ENCODE data around the gene PMEPA1.
"Not testable (repeated sequence)": the region's sequence is repeated elsewhere in the genome, so short reads cannot be mapped to it uniquely, and the experiment has no call there.

Gene PMEPA1

DNA sequence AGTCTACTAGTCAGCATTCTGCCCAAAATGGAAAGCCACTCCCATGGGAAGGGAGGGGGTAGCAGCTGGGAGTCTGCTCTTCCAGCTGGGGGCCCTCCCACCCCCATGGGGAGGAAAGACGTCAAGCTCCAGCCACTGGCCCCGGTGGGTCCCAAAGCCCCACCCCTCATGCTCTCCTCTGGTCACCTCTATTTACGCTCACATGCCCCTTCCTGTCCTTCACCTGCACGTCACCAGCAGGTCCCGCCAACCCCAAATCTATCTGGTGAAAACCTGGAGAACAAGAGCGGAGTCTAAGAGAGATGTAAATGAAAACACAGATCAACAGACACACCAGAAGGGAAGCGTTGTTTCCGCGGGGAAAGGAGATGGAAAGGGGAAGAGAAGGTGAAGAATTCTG lies 59.5 kb downstream of the PMEPA1 start:
- no peak for DNase-seq (ENCODE audit: low read depth)

DNA sequence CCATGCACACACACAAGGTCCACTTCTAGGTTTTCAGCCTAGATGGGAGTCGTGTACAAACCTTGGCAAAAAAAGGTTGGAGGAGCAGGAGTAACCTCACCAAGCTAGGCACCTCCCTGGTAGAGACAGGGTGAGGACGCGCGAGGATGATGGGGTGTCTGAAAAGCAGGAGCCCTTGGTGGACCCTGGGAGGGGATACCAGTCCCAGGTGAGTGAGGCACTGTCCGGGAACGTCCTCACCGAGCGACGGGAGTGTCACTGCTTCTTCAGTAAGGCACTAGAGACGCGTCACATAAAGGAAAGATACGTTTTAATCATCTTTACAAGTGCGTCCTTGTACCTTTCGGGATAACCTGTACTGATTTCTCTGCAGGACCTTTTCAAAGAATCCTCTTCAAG lies 60.2 kb downstream of the PMEPA1 start:
- no peak for DNase-seq (ENCODE audit: low read depth)

DNA sequence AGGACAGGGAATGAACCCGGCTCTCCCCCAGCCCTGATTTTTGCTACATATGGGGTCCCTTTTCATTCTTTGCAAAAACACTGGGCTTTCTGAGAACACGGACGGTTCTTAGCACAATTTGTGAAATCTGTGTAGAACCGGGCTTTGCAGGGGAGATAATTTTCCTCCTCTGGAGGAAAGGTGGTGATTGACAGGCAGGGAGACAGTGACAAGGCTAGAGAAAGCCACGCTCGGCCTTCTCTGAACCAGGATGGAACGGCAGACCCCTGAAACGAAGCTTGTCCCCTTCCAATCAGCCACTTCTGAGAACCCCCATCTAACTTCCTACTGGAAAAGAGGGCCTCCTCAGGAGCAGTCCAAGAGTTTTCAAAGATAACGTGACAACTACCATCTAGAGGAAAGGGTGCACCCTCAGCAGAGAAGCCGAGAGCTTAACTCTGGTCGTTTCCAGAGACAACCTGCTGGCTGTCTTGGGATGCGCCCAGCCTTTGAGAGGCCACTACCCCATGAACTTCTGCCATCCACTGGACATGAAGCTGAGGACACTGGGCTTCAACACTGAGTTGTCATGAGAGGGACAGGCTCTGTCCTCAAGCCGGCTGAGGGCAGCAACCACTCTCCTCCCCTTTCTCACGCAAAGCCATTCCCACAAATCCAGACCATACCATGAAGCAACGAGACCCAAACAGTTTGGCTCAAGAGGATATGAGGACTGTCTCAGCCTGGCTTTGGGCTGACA lies 60.8 kb downstream of the PMEPA1 start:
- no peak for DNase-seq (ENCODE audit: low read depth)

- no peak for DNase-seq (ENCODE audit: low read depth)
Measured at GRCh38 chr20:57647933-57648785, 61.7 kb downstream of the PMEPA1 start.

- no peak for DNase-seq (ENCODE audit: low read depth)
Measured at GRCh38 chr20:57647006-57647932, 62.5 kb downstream of the PMEPA1 start.

GRCh38 chr20:57638895-57639236 lies 70.9 kb downstream of the PMEPA1 start:
- DNase-seq (ENCODE audit: low read depth): no peak

DNA sequence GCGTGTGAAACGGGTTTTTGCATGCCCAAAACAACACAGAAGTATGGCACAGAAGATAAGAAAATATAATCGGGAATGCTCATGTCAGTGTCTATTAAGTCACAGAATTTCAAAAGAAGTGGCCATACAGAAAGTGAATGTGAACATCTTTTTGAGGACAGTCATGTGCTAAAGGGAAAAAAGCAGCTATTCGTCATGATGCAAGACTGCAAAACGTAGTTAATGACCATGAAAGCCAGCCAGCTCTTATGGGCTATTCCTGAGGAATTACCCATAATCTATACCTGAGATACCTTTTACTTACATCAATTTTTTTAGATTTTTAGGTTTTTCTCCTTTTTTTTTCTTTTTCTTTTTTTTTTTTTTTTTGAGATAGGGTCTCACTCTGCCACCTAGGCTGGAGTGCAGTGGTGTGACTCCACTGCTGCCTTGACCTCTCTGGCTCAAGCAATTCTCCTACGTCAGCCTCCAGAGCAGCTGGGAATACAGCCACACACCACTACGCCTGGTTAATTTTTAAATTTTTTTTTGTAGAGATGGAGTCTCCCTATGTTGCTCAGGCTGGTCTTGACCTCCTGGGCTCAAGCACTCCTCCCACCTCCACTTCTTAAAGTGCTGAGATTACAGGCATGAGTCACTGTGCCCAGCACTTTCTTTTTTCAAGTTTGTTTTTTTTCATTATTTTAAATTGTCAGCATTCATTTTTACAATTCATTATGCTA lies 71.5 kb downstream of the PMEPA1 start:
- DNase-seq (ENCODE audit: low read depth): no peak

GRCh38 chr20:57633945-57634491 lies 75.8 kb downstream of the PMEPA1 start:
- DNase-seq (ENCODE audit: low read depth): no peak

DNA sequence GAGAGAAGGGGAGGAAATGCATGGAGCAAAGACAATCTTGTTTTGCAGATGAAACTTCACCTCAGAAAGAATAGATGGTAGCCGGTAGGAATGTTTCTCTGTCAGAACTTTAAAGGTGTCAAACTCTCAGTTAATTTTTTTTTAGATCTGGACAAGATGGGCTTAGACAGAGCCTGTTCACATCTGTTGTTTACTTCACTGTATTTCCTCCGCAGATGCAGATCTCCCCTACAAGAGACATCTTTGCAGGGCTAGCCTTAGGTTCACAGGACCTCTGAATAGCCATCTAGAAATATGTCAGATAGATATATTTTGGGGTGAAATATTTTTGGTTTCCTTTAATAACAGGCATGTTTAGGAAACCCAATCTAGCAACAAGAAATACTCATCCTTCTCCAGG lies 77.5 kb downstream of the PMEPA1 start:
- no peak for DNase-seq (ENCODE audit: low read depth)

- peak; percentile 33 for DNase-seq (ENCODE audit: low read depth)
Measured at GRCh38 chr20:57630061-57630460, 79.8 kb downstream of the PMEPA1 start.

DNA sequence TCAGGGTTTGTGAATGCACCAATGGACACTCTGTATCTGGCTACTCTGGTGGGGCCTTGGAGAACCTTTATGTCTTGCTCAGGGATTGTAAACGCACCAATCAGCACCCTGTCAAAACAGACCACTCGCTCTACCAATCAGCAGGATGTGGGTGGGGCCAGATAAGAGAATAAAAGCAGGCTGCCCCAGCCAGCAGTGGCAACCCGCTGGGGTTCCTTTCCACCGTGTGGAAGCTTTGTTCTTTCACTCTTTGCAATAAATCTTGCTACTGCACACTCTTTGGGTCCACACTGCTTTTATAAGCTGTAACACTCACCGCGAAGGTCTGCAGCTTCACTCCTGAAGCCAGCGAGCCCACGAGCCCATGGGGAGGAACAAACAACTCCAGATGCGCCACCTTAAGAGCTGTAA lies 80.3 kb downstream of the PMEPA1 start:
- peak; percentile 27 for DNase-seq (ENCODE audit: low read depth)

DNA sequence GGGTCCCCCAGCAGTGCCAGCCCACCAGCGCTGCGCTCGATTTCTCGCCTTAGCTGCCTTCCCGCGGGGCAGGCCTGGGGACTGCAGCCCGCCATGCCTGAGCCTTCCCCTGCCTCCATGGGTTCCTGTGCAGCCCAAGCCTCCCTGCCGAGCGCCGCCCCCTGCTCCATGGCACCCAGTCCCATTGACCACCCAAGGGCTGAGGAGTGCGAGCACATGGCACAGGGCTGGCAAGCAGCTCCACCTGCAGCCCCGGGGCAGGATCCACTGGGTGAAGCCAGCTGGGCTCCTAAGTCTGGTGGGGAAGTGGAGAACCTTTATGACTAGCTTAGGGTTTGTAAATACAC lies 80.9 kb downstream of the PMEPA1 start:
- DNase-seq (ENCODE audit: low read depth): not testable (repeated sequence)

DNA sequence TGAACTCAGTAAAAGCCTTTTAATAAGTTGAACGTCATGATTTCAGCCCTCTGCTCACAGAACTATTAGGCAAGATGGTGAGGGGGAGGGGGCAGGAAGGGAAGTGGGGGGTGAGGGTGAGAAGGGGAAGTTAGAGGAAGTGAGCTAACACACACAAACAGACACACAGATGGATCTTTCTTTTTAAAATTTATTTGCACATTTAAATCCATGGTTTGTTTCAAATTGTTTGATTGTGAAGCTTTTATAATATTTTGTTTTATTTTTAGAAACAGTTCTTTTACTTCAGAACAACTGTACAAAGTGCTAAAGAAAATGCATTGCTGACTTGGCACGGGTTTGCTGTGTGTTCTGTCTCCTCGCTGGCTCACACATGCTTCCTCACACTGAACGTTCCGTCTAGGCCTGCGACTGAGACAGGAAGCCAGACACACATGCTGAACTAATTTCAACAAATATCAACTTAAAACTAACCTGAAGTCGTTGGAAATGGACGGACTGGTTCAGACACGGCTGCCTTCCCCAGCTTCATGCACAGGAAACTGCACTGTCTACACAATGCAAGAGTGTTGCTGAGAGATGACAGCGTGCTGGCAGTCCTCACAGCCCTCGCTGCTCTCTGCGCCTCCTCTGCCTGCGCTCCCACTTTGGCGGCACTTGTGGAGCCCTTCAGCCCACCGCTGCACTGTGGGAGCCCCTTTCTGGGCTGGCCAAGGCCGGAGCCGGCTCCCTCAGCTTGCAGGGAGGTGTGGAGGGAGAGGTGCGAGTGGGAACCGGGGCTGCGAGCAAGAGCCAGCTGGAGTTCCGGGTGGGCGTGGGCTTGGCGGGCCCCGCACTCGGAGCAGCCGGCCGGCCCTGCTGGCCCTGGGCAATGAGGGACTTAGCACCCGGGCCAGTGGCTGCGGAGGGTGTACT lies 81.5 kb downstream of the PMEPA1 start:
- peak; percentile 27 for DNase-seq (ENCODE audit: low read depth)

- DNase-seq (ENCODE audit: low read depth): no peak
Measured at GRCh38 chr20:57627339-57627738, 82.5 kb downstream of the PMEPA1 start.

DNA sequence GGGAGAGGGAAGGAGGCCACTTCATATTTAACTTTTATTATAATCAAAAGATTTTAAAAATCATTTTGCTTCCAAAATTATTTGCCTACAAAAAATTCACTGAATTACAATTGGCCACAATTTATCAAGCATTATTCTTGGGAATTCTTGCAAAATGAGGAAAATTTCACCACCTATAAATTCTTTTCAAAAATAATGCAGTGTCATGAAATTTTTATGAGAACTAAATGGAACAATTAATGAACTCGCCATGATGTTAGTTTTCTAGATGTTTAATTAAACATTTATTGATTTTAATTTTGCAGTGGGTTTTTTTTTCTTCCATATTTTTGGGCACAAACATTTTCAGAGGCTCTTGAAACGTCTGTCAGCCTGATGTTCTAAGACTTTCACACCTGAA lies 83.8 kb downstream of the PMEPA1 start:
- DNase-seq (ENCODE audit: low read depth): no peak

DNA sequence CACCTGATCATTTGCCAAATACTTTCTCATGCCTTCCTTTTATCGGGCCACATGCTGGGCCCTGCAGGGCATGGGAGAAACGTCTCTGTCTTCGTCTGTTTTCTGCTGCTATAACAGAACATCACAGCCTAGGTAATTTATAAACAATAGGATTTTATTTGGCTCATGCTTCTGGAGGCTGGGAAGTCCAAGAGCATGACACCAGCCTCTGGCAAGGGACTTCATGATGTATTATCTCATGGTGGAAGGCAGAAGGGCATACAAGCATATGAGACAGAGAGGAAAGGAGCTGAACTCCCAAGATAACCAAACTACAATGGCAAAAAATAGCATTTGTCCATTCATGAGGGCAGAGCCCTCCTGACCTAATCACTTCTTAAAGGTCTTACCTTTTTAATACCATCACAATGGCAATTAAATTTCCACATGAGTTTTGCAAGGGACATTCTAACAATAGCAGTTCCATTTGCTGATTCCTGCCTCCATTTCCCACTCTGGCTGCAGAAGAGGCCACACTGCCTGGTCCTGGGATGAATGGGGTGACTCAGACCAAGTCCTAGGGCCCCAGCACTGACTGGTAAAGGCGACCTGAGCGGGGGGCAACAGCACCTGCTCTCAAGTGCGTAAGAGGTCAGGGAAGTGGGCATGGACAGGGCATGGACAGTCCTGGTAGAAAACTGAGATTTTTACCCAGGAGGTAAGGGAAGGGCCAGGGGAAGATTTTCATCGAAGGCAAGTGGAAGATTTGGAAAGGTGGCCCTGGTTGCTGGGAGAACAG lies 84.4 kb downstream of the PMEPA1 start:
- no peak for DNase-seq (ENCODE audit: low read depth)

DNA sequence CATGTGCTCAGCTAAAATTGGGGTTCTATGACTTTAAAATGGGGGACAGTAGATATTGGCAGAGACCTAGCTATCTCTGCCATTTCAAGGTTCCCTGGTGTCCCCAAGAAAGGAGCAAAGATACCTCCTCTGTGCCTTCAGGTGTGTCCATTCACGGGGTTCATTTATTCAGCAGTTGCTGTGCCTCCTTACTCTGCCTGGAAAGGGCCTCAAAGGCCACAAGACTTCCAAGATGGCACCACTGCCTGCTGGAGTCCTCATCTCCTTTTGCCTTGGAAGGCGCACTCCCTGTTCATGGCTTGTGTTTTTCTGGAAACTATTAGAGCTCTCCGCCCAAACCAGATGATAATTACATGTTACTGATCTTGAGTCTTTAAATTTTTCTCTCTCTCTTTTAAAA lies 85.7 kb downstream of the PMEPA1 start:
- no peak for DNase-seq (ENCODE audit: low read depth)

DNA sequence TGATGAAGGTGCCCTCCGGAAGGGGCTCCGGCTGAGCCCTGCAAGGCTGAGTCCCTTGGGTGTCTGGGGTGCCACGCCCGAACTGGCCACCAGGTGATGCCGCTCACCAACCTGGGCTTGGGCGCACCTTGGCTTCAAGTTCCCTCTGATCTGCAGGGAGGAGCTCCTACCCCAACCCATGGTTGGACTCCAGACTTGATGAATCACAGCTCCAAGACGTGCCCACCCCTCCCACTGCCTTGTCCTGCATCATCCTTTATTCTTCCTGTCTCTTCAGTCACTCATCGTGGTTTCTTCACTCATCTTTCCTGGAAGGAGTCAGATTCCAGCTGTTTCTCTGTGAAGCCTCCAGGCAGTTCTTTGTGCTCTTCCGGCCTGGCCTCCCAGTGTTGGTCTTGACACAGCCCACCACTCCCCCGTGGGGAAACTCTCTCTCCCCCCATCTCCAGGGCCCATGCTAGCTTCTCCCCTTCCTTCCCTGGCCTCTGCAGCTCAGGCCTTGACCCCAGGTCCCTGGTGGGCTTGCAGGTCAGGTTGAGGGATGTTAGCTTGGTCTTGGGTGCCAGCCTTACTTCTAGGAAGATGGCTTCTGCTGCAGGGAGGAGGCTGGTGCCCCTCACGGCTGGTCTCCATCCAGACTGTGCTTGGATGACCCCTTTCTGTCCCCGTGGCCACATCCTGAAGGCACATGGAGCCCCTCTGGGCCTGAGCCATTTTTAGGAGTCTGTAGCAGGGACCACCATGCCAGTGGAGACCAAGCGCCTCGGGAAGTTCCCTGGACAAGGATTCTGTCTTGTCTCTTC lies 87.0 kb downstream of the PMEPA1 start:
- DNase-seq (ENCODE audit: low read depth): peak; percentile 65

GRCh38 chr20:57622201-57622570 lies 87.6 kb downstream of the PMEPA1 start:
- DNase-seq (ENCODE audit: low read depth): no peak
